IMR-90 (cell line): ENCODE measurements around the gene NOG. TPM values are rescaled to one million over a fixed set of nuclear protein-coding genes. Genes with fewer than 3 reads are reported as not detected.

ENCODE experiments used
- ATAC-seq: fragments of 200-7000 bp; cut with Tn5 transposase; 2 replicates; pipeline ENCODE4 v1.9.1; 2020; ENCODE audit warnings: low read depth, mild to moderate bottlenecking, moderate library complexity
- BruUV-seq: library from RNA; stranded (reverse); fragments of 400-500 nt; replicated peaks from 2 replicates; lab custom pipeline; 2021; lab: Mats Ljungman, UMichigan
- CTCF ChIA-PET: fragments of 300-600 bp; formaldehyde crosslinking; extraction: SDS; loops from one replicate; lab custom pipeline; 2021; ENCODE audit warnings: antibody characterized with exemption; lab: Yijun Ruan, JAX
- POLR2A ChIA-PET: fragments of 300-600 bp; sonication (Branson Sonifier 250); formaldehyde crosslinking; loops from one replicate; lab custom pipeline; 2022; ENCODE audit warnings: antibody characterized with exemption; ENCODE audit not compliant: unreplicated experiment; lab: Charles Lee
- DNase-seq: peaks from one replicate; pipeline ENCODE4 v3.0.0; 2013
- H2AFZ ChIP-seq: replicated peaks from 2 replicates; pipeline ENCODE3; 2013; ENCODE audit warnings: low read length, mild to moderate bottlenecking; ENCODE audit not compliant: poor library complexity
- H2AK5ac ChIP-seq: 2 replicates; pipeline ENCODE4 v1.6.1; 2013; ENCODE audit warnings: low read depth, low read length, inconsistent platforms
- H2AK9ac ChIP-seq: replicated peaks from 2 replicates; pipeline ENCODE3; 2013; ENCODE audit warnings: mild to moderate bottlenecking, low read depth, low read length, moderate library complexity; ENCODE audit not compliant: poor library complexity
- H2BK120ac ChIP-seq: 2 replicates; pipeline ENCODE4 v1.6.1; 2013; ENCODE audit warnings: low read depth, low read length, inconsistent platforms
- H2BK15ac ChIP-seq: 3 replicates; pipeline ENCODE4 v1.6.1; 2013; ENCODE audit warnings: low read depth, low read length, inconsistent platforms
- H2BK20ac ChIP-seq: 2 replicates; pipeline ENCODE4 v1.6.1; 2013; ENCODE audit warnings: low read depth, mild to moderate bottlenecking, inconsistent platforms, low read length, moderate library complexity
- H2BK5ac ChIP-seq: 2 replicates; pipeline ENCODE4 v1.6.1; 2013; ENCODE audit warnings: mild to moderate bottlenecking, low read depth, low read length, inconsistent platforms; ENCODE audit not compliant: poor library complexity, severe bottlenecking
- H3K14ac ChIP-seq: replicated peaks from 2 replicates; pipeline ENCODE4 v1.6.1; 2013; ENCODE audit warnings: low read depth, low read length, inconsistent platforms
- H3K18ac ChIP-seq: 2 replicates; pipeline ENCODE4 v1.6.1; 2013; ENCODE audit warnings: low read depth, low read length, control low read depth
- H3K23ac ChIP-seq: 2 replicates; pipeline ENCODE4 v1.6.1; 2013; ENCODE audit warnings: low read depth, low read length, inconsistent platforms
- H3K27ac ChIP-seq: 2 replicates; pipeline ENCODE4 v1.5.1; 2013; ENCODE audit warnings: mild to moderate bottlenecking, control low read depth, low read length; ENCODE audit not compliant: insufficient read depth
- H3K27me3 ChIP-seq: 2 replicates; pipeline ENCODE4 v1.6.1; 2013; ENCODE audit warnings: low read length; ENCODE audit not compliant: control insufficient read depth, insufficient read depth
- H3K36me3 ChIP-seq: 2 replicates; pipeline ENCODE4 v1.6.1; 2013; ENCODE audit warnings: low read length, mixed read lengths; ENCODE audit not compliant: control insufficient read depth, insufficient read depth
- H3K4ac ChIP-seq: 2 replicates; pipeline ENCODE4 v1.6.1; 2013; ENCODE audit warnings: low read depth, low read length, inconsistent platforms
- H3K4me1 ChIP-seq: 2 replicates; pipeline ENCODE4 v1.6.1; 2013; ENCODE audit warnings: low read length, mixed read lengths; ENCODE audit not compliant: control insufficient read depth, insufficient read depth
- H3K4me2 ChIP-seq: 2 replicates; pipeline ENCODE4 v1.6.1; 2013; ENCODE audit warnings: low read depth, mild to moderate bottlenecking, control low read depth, low read length, moderate library complexity
- H3K4me3 ChIP-seq: 2 replicates; pipeline ENCODE4 v1.5.1; 2013; ENCODE audit warnings: low read depth, mild to moderate bottlenecking, control low read depth, low read length, moderate library complexity; ENCODE audit not compliant: insufficient read depth
- H3K56ac ChIP-seq: 2 replicates; pipeline ENCODE4 v1.6.1; 2013; ENCODE audit warnings: low read length, inconsistent platforms; ENCODE audit not compliant: insufficient read depth; ENCODE audit errors: extremely low read depth
- H3K79me1 ChIP-seq, 2 experiments: 2 replicates each; pipeline ENCODE4 v1.6.1; 2013; ENCODE audit warnings: low read length in 2 of 2, inconsistent platforms in 1 of 2, low read depth in 1 of 2
- H3K9ac ChIP-seq: 2 replicates; pipeline ENCODE4 v1.6.1; 2013; ENCODE audit warnings: low read depth, low read length, control low read depth
- H3K9me1 ChIP-seq: 2 replicates; pipeline ENCODE4 v1.6.1; 2013; ENCODE audit warnings: low read length, inconsistent platforms; ENCODE audit not compliant: insufficient read depth
- H3K9me3 ChIP-seq: 2 replicates; pipeline ENCODE4 v1.6.1; 2013; ENCODE audit warnings: low read length; ENCODE audit not compliant: control insufficient read depth, insufficient read depth
- H4K20me1 ChIP-seq: 2 replicates; pipeline ENCODE4 v1.6.1; 2013; ENCODE audit warnings: low read length, inconsistent platforms; ENCODE audit not compliant: insufficient read depth
- H4K5ac ChIP-seq: 2 replicates; pipeline ENCODE4 v1.6.1; 2013; ENCODE audit warnings: mild to moderate bottlenecking, low read depth, low read length, control low read depth
- H4K8ac ChIP-seq, 2 experiments: 2 replicates each; pipeline ENCODE4 v1.6.1; 2013; ENCODE audit warnings: low read depth in 2 of 2, low read length in 2 of 2, control low read depth in 1 of 2, inconsistent platforms in 1 of 2
- H4K91ac ChIP-seq: 2 replicates; pipeline ENCODE4 v1.6.1; 2013; ENCODE audit warnings: low read depth, low read length, inconsistent platforms; ENCODE audit not compliant: insufficient read depth
- BHLHE40 ChIP-seq: fragments of 150-350 bp; IDR thresholded peaks from 2 replicates; pipeline ENCODE4 v1.6.1; 2016; ENCODE audit warnings: mild to moderate bottlenecking, low read depth, low read length
- CHD1 ChIP-seq: IDR thresholded peaks from 2 replicates; pipeline ENCODE4 v1.6.1; 2012; ENCODE audit warnings: low read depth, low read length, improper control_type of control experiment
- CTCF ChIP-seq: conservative IDR thresholded peaks from 2 replicates; pipeline ENCODE4 v1.5.1; 2012; ENCODE audit warnings: mild to moderate bottlenecking, low read depth, low read length, improper control_type of control experiment
- ELK1 ChIP-seq: fragments of 150-350 bp; IDR thresholded peaks from 2 replicates; pipeline ENCODE4 v1.6.1; 2016; ENCODE audit warnings: low read depth, mild to moderate bottlenecking, low read length, moderate library complexity, borderline replicate concordance
- FOS ChIP-seq: fragments of 150-350 bp; IDR thresholded peaks from 2 replicates; pipeline ENCODE4 v1.6.1; 2016; ENCODE audit warnings: low read depth, low read length
- MAFK ChIP-seq: IDR thresholded peaks from 2 replicates; pipeline ENCODE4 v1.6.1; 2012; ENCODE audit warnings: low read depth, low read length, improper control_type of control experiment
- MXI1 ChIP-seq: IDR thresholded peaks from 2 replicates; pipeline ENCODE4 v1.6.1; 2012; ENCODE audit warnings: low read depth, mild to moderate bottlenecking, low read length, moderate library complexity, borderline replicate concordance
- NFE2L2 ChIP-seq: fragments of 150-350 bp; IDR thresholded peaks from 2 replicates; pipeline ENCODE4 v1.6.1; 2016; ENCODE audit warnings: low read depth, mild to moderate bottlenecking, low read length
- POLR2A ChIP-seq: IDR thresholded peaks from 2 replicates; pipeline ENCODE4 v1.6.1; 2012; ENCODE audit warnings: mild to moderate bottlenecking, low read depth, low read length
- RAD21 ChIP-seq: IDR thresholded peaks from 2 replicates; pipeline ENCODE4 v1.6.1; 2012; ENCODE audit warnings: low read length, improper control_type of control experiment
- RCOR1 ChIP-seq: IDR thresholded peaks from 2 replicates; pipeline ENCODE4 v1.6.1; 2012; ENCODE audit warnings: mild to moderate bottlenecking, low read length, improper control_type of control experiment; ENCODE audit not compliant: insufficient replicate concordance
- USF2 ChIP-seq: fragments of 150-350 bp; IDR thresholded peaks from 2 replicates; pipeline ENCODE4 v1.6.1; 2017; ENCODE audit warnings: mild to moderate bottlenecking, antibody characterized with exemption, low read length, low read depth
- WGBS, 2 experiments: methylation state at CpG; one replicate each; pipeline versions ENCODE4 v1.1.5 to v1.1.7; 2013; ENCODE audit warnings: missing lambda C conversion rate in 2 of 2; ENCODE audit not compliant: insufficient read length in 1 of 2; ENCODE audit errors: extremely low coverage in 2 of 2; 5-methylcytosine and 5-hydroxymethylcytosine counted together
- dilution Hi-C: fragments of 300-500 bp; cut with HindIII; formaldehyde crosslinking; loops from one replicate; pipeline ENCODE4 v1.14.3; 2018; ENCODE audit warnings: low sequenced_read_pairs; ENCODE audit not compliant: unreplicated experiment
- in situ Hi-C: fragments of 300-500 bp; cut with MboI; formaldehyde crosslinking; loops from 3 replicates; pipeline ENCODE4 v1.14.3; 2019; ENCODE audit warnings: low sequenced_read_pairs, inconsistent platforms, mixed read lengths
- intact Hi-C: fragments of 100-400 bp; cut with micrococcal nuclease; formaldehyde crosslinking; loops from 2 replicates; pipeline ENCODE4 v1.10.0; 2022
- polyA plus RNA-seq, 3 experiments: library from polyadenylated mRNA; depleted of rRNA; stranded (reverse); fragments of >200 nt; gene quantifications; 2 replicates each; pipeline ENCODE4 v1.2.3, GENCODE V29; 2012; ENCODE audit warnings: low replicate concordance in 1 of 3
- total RNA-seq: library from RNA; depleted of rRNA; stranded (reverse); fragments of >200 nt; gene quantifications from 2 replicates; pipeline ENCODE4 v1.2.3, GENCODE V29; 2012

NOG gene
- total and polyA plus RNA-seq, 2 of the 4 experiments (the other 2 are of a cell fraction) = 11.7 to 13.1 TPM

- no TSS peak for BruUV-seq
- Histone ChIP-seq H3K14ac (no peak overlapping the region), H2BK120ac (no peak overlapping the region), H3K4ac (no peak overlapping the region), H3K4me2 (no peak overlapping the region), H3K56ac (no peak overlapping the region), H2AK9ac (no peak overlapping the region), H4K91ac (no peak overlapping the region), H3K23ac (no peak overlapping the region), H4K5ac (no peak overlapping the region), H3K9me3 (no peaks in the 10 kb centered on the region), H3K36me3 (no peaks in the 10 kb centered on the region), H2BK20ac (no peak overlapping the region), H3K4me1 (no peaks in the 10 kb centered on the region), H3K27ac (no peak overlapping the region), H3K4me3 (no peak overlapping the region), H4K20me1 (no peaks in the 10 kb centered on the region), H4K8ac (no peak overlapping the region), H2AFZ (no peak overlapping the region), H3K9ac (no peak overlapping the region), H2BK15ac (no peak overlapping the region), H2BK5ac (no peak overlapping the region), H3K79me1 (no peaks in the 10 kb centered on the region), H3K27me3 (peaks cover 28% of the 10 kb centered on the region), H2AK5ac (no peak overlapping the region), H3K18ac (no peak overlapping the region), H3K9me1 (no peaks in the 10 kb centered on the region)
- intact Hi-C loops = no loop called here
- dilution Hi-C loops = no loop called here
- ChIA-PET CTCF (interaction anchor here (0.6 kb wide), 1 partner anchor 10 kb away, joined by 3 read pairs; no protein-coding TSS in a partner anchor), POLR2A (no interaction called here)
- in situ Hi-C loops = no loop called here
- ATAC-seq = no peak
- DNase-seq = no peak
- no CpG with 5 or more reads among the region's 1 CpG for WGBS, 2 experiments
- no peak for TF ChIP-seq POLR2A
- no peak for TF ChIP-seq RCOR1
- no peak for TF ChIP-seq BHLHE40
- no peak for TF ChIP-seq NFE2L2
- no peak for TF ChIP-seq CHD1
- TF ChIP-seq ELK1 = no peak
- TF ChIP-seq MAFK = no peak
- no peak for TF ChIP-seq RAD21
- TF ChIP-seq MXI1 = no peak
- TF ChIP-seq USF2 = no peak
- no peak for TF ChIP-seq FOS
- no peak for TF ChIP-seq CTCF
Observed at GRCh38 chr17:56635641-56636040, 42.1 kb downstream of the NOG start.
